ENCODE measurements around the gene UQCC2.

DNA sequence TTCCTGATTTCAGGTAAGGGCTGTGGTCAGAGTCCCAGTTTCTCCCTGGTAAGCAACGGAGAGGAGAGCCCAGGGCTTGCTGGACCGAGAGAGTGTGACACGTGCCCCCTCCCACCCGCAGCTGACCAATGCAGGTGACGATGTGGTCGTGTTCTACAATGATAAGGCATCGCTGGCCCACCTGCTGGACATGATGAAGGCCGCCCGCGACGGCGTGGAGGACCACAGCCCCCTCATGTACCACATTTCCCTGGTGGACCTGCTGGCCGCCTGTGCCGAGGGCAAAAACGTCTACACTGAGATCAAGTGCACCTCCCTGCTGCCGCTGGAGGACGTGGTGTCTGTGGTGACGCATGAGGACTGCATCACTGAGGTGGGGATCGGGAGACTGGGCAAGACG lies 31.7 kb downstream of the UQCC2 start:
- no peak for TF ChIP-seq TARDBP (IDR thresholded peaks at IDR 0.05)
- no peak for TF ChIP-seq NFRKB (IDR thresholded peaks at IDR 0.05)
- TF ChIP-seq SP1 (IDR thresholded peaks at IDR 0.05): no peak
- TF ChIP-seq BHLHE40 (IDR thresholded peaks at IDR 0.05; ENCODE audit: borderline replicate concordance): no peak
- TF ChIP-seq FOXM1 (IDR thresholded peaks at IDR 0.05; ENCODE audit: borderline replicate concordance): no peak
- TF ChIP-seq, protein P1, sequence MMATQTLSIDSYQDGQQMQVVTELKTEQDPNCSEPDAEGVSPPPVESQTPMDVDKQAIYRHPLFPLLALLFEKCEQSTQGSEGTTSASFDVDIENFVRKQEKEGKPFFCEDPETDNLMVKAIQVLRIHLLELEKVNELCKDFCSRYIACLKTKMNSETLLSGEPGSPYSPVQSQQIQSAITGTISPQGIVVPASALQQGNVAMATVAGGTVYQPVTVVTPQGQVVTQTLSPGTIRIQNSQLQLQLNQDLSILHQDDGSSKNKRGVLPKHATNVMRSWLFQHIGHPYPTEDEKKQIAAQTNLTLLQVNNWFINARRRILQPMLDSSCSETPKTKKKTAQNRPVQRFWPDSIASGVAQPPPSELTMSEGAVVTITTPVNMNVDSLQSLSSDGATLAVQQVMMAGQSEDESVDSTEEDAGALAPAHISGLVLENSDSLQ (IDR thresholded peaks at IDR 0.05): no peak
- TF ChIP-seq FOXK2 (IDR thresholded peaks at IDR 0.05): no peak
- no peak for TF ChIP-seq CTBP1 (IDR thresholded peaks at IDR 0.05; ENCODE audit: borderline replicate concordance)
- no peak for TF ChIP-seq ELF4 (IDR thresholded peaks at IDR 0.05)
- TF ChIP-seq SUZ12 (IDR thresholded peaks at IDR 0.05): no peak
- no peak for TF ChIP-seq FOXA1 (IDR thresholded peaks at IDR 0.05)
- no peak for TF ChIP-seq HDGF (IDR thresholded peaks at IDR 0.05; ENCODE audit: borderline replicate concordance)
- no peak for TF ChIP-seq ZNF384 (IDR thresholded peaks at IDR 0.05)
- no peak for TF ChIP-seq ARNT (IDR thresholded peaks at IDR 0.05)
